Measurements from ENCODE around the gene UNC5B.

UNC5B gene

GRCh38 chr10:71222601-71223346 lies 10.4 kb downstream of the UNC5B start:
- no peak for DNase-seq (ENCODE audit: low read depth, low spot score)

GRCh38 chr10:71223347-71224058 lies 11.1 kb downstream of the UNC5B start:
- DNase-seq (ENCODE audit: low read depth, low spot score), result no peak

DNA sequence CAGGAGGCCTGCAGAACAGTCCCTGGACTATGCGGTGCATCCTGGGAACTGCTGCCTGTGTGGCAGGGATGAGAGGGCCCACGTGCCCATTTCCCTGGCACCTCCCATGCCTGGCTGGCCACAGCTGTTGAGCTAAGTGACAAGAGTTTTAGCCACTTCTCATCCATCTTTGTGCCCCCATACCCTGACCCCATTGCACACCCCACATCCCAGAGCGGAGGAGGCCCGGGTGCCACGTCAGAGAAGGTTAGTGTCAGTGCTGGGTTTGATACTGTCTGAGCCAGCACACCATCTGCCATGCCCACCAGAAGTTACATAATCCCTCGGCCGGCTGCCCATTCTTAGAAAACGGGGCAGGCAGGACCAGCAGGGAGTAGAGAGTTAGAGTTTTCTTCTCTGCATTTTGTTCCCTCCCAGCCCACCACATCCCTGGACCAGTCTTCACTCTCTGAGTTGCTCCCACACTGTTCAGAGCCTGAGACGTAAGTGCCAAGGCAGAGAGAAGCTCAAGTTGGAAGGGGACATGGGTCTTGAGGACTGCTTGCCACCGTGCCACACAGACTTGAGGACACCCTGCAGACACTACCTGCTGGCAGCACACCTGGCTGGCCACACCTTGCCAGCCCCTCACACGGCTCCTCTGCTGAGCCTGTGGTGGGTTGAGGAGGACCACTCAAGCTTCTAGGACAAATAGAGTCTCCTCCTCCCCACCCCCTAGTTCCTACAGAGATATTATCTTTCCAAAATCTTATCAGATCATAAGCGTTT lies 13.1 kb downstream of the UNC5B start:
- no peak for DNase-seq (ENCODE audit: low read depth, low spot score)

GRCh38 chr10:71228875-71229675 lies 16.7 kb downstream of the UNC5B start:
- DNase-seq (ENCODE audit: low read depth, low spot score), result no peak

DNA sequence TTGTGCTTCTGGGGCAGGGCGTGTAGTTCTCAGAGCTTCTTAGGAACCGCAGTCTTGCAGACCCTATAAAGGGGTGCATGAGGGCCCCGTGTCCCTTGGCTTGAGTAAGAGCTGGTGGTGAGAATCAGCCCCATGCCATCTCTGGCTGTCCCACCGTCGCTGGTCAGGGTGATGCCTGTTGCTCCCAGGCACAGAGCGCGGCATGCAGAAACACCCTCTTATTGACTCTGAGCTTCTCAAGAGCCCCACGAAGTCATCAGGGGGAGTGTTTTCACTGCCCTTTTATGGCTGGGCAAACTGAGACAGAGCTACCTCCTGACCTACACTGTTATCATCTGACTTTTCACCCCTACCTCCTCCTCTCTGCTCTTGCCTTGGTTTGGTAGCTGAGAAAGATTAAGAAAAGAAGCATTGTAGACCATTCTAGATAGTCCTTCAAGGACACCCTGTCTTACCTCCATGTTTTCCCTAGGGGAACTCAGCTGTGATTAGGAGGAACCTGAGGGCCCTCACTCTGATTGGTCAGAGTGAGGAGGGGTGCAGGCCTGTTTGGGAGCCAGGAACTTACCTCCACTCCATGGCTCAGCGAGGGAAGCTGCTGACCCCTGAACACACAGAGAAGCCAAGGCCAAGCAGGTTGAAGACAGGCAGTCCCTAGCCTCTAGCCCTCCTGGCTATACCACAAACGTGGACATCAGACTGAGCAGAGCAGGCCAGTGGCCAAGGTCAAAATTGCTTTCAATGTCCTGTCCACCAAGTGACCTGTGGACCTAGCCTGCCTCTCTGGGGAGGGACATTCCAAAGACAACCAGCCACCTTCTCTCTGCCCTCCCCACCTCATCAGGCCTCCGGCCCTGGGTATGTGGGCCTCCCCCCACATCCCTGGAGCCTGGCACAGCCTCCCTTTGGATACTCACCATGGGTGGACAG lies 17.6 kb downstream of the UNC5B start:
- no peak for DNase-seq (ENCODE audit: low read depth, low spot score)

- DNase-seq (ENCODE audit: low read depth, low spot score), result no peak
These were observed 18.3 kb downstream of the UNC5B start for GRCh38 chr10:71230656-71231025.

DNA sequence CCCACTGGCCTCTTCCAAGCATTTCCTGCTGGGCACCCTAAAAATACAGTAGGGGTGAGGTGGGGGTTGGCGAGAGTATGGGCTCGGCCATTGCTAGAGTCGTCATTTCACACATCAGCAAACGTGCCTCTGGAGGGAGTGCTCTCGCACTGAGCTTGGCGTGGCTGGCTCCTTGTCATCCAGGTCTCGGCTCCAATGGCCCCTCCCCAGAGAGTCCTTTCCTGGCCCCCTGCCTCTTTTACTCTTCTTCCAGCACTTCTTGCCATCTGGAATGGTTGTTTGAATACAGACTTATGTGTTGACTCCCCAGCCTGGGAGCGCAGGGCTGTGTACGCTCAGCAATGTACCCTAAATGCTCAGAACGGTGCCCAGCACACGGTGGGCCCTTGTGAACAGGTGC lies 18.8 kb downstream of the UNC5B start:
- DNase-seq (ENCODE audit: low read depth, low spot score), result no peak

- no peak for DNase-seq (ENCODE audit: low read depth, low spot score)
These were observed 20.0 kb downstream of the UNC5B start for GRCh38 chr10:71232089-71232998.

- no peak for DNase-seq (ENCODE audit: low read depth, low spot score)
These were observed 21.1 kb downstream of the UNC5B start for GRCh38 chr10:71233482-71233892.

GRCh38 chr10:71234004-71234894 lies 21.9 kb downstream of the UNC5B start:
- DNase-seq (ENCODE audit: low read depth, low spot score), result no peak

- DNase-seq (ENCODE audit: low read depth, low spot score), result no peak
These were observed 22.8 kb downstream of the UNC5B start for GRCh38 chr10:71234970-71235685.

DNA sequence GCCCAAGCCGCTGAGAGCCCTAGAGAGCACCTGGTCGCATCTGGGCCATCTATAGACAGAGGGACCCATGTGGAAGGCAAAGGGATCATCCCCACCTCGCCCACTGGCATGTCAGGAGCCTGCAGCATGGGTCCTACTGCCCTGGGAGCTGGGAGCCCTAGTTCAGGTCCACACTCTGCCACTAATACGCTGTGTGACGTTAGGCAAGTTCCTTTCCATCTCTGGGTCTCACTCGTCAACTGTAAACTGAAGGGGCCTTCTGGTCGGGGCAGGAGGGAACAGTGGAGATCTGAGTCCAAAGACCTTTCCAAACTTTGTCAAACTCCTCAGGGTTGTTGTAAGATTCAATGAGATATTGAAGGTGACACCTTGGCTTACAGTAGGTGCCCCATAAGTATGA lies 23.4 kb downstream of the UNC5B start:
- DNase-seq (ENCODE audit: low read depth, low spot score), result no peak

- DNase-seq (ENCODE audit: low read depth, low spot score), result no peak
These were observed 23.9 kb downstream of the UNC5B start for GRCh38 chr10:71236286-71236685.

- DNase-seq (ENCODE audit: low read depth, low spot score), result no peak
These were observed 24.7 kb downstream of the UNC5B start for GRCh38 chr10:71236822-71237682.

DNA sequence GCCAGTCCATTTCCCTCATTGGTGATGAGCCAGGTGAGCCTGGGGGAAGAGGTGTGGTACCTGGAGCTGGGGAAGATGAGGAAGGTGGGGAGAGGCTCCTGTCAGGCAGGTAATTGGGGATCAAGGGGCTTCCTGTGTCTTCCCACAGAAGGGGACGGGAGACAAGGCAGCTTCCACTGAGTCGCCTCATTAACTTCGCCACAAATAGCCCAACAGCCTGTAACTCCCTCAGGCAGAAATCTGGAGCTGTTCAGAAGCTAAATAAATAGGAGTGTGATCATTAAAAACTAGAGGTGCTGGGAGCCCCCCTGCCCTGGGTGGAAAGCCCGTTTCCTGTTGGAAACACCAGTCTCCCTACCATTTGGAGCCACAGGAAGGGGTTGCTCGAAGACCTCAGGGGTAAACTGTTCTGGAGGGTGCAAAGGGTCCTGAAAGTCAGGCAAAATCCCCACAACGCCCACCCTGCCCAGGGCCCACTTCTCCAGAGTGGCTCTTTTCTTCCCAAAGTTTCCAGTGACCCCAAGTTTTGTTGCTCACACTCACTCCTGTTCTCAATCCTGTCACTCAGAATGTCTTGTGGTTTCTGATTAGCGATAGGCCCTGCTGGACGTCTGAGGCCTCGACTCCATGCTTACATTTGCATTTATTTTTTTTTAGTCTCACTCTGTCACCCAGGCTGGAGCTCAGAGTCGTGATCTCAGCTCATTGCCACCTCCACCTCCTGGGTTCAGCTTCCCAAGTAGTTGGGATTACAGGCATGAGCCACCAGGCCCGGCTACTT lies 25.7 kb downstream of the UNC5B start:
- DNase-seq (ENCODE audit: low read depth, low spot score), result no peak

DNA sequence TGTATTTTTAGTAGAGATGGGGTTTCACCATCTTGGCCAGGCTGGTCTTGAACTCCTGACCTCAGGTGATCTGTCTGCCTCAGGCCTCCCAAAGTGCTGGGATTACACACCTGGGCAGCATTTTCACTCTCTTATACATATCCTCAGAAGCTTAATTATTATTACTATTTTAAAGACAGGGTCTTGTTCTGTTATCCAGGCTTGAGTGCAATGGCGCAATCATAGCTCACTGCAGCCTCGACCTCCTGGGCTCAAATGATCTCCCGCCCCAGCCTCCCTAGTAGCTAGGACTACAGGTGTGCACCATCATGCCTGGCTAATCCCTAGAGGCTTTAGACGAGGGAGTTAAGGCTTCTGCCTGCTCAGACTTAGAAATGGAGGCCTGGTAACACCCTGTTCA lies 26.3 kb downstream of the UNC5B start:
- no peak for DNase-seq (ENCODE audit: low read depth, low spot score)

All from brain pericyte (primary cell).